GM23248 (cell line): ENCODE measurements around the gene PPP1R9B.

Source experiments
- EZH2 ChIP-seq: fragments of 200-600 bp; sonication (generic); IDR thresholded peaks from 2 replicates; pipeline ENCODE4 v1.6.1; 2018; ENCODE audit warnings: antibody characterized with exemption, mild to moderate bottlenecking; ENCODE audit not compliant: insufficient read depth, poor library complexity, severe bottlenecking
- EZH2phosphoT487 ChIP-seq: fragments of 200-600 bp; sonication (generic); IDR thresholded peaks from 2 replicates; pipeline ENCODE4 v1.6.1; 2018; ENCODE audit warnings: antibody characterized with exemption, moderate library complexity, mild to moderate bottlenecking, low read depth; ENCODE audit not compliant: insufficient read depth

- no peak for TF ChIP-seq EZH2
- TF ChIP-seq EZH2phosphoT487, result no peak
These were observed 9.3 kb downstream of the PPP1R9B start for GRCh38 chr17:50141026-50141744.
